ENCODE results near the gene PPEF1.

DNA sequence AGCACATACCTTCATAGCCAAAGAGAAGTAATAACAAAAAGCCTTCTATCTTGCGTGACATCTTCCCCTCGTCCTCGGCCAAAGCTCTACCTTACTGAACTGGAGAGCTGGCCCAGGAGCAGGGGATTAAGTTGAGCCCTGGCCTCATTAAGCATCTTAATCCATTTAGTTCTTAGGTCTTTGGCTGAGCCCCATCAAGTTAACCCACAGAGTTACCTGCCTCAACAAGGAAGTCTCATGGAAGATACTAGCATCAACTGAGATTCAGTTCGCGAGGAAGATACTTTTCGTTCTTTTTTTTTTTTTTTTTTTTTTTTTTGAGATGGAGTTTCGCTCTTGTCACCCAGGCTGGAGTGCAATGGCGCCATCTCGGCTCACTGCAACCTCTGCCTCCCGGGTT is 35.4 kb upstream of the PPEF1 start, which contains the start of gene RS1:
- TF ChIP-seq, protein P1, sequence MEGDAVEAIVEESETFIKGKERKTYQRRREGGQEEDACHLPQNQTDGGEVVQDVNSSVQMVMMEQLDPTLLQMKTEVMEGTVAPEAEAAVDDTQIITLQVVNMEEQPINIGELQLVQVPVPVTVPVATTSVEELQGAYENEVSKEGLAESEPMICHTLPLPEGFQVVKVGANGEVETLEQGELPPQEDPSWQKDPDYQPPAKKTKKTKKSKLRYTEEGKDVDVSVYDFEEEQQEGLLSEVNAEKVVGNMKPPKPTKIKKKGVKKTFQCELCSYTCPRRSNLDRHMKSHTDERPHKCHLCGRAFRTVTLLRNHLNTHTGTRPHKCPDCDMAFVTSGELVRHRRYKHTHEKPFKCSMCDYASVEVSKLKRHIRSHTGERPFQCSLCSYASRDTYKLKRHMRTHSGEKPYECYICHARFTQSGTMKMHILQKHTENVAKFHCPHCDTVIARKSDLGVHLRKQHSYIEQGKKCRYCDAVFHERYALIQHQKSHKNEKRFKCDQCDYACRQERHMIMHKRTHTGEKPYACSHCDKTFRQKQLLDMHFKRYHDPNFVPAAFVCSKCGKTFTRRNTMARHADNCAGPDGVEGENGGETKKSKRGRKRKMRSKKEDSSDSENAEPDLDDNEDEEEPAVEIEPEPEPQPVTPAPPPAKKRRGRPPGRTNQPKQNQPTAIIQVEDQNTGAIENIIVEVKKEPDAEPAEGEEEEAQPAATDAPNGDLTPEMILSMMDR (IDR thresholded peaks at IDR 0.05): no peak
- no peak for TF ChIP-seq POLR2A (IDR thresholded peaks at IDR 0.05)

Measured in gastroesophageal sphincter (tissue), 3 donors.